Peyer's patch (tissue), 4 donors: ENCODE measurements around the gene SNX9.

Source experiments
- CTCF ChIP-seq, 6 experiments: fragments of 450-650 bp in 4 of 6; fragments of 200-600 bp in 2 of 6; sonication (generic) in 1 of 6; IDR thresholded peaks; one replicate each; pipeline ENCODE4 v1.5.1; 2017 to 2019; ENCODE audit warnings: antibody characterized with exemption in 6 of 6, mild to moderate bottlenecking in 3 of 6, moderate library complexity in 1 of 6
- POLR2A ChIP-seq, 2 donors: fragments of 450-650 bp; IDR thresholded peaks; one replicate each; pipeline ENCODE4 v1.5.1; 2017; ENCODE audit warnings: antibody characterized with exemption in 2 of 2, mild to moderate bottlenecking in 2 of 2, moderate library complexity in 2 of 2

GRCh38 chr6:157987788-157988699 is 165.0 kb downstream of the SNX9 start:
- TF ChIP-seq CTCF (IDR thresholded peaks at IDR 0.05): no peak
- no peak for TF ChIP-seq POLR2A (IDR thresholded peaks at IDR 0.05)
